Activated naive CD8-positive, alpha-beta T cell treated with anti-CD3 and anti-CD28 coated beads, Interleukin-2, amount 10 ng/mL, durations not matched to agents 7 days and 5 days (primary cell): Measurements from ENCODE around the gene C3. TPM values are rescaled to one million over a fixed set of nuclear protein-coding genes. Genes with fewer than 3 reads are reported as not detected.
A peak's percentile ranks its signal among the peaks of the same experiment; 100 is the strongest.
"Not testable (repeated sequence)": the region's sequence is repeated elsewhere in the genome, so short reads cannot be mapped to it uniquely, and the experiment has no call there.

Experiments used
- ATAC-seq: fragments of 150-1000 bp; cut with Tn5 transposase; one replicate; pipeline ENCODE4 v1.10.0; 2021; ENCODE audit warnings: low read depth, moderate library complexity
- POLR2A ChIA-PET: fragments of 350-600 bp; sonication (Branson Sonifier 250); formaldehyde crosslinking; loops from one replicate; lab custom pipeline; 2021; ENCODE audit warnings: antibody characterized with exemption; lab: Charles Lee
- DNase-seq: peaks from one replicate; pipeline ENCODE4 v3.0.0; 2021
- H3K27ac Mint-ChIP-seq: one replicate; pipeline ENCODE4 v1.8.0; 2022; ENCODE audit warnings: mild to moderate bottlenecking, mixed read lengths
- H3K27me3 Mint-ChIP-seq: one replicate; pipeline ENCODE4 v1.8.0; 2022; ENCODE audit warnings: mild to moderate bottlenecking, moderate library complexity, mixed read lengths
- H3K36me3 Mint-ChIP-seq: one replicate; pipeline ENCODE4 v1.8.0; 2021; ENCODE audit warnings: mild to moderate bottlenecking, mixed read lengths
- H3K4me1 Mint-ChIP-seq: one replicate; pipeline ENCODE4 v1.8.0; 2021; ENCODE audit warnings: mixed read lengths
- H3K4me3 Mint-ChIP-seq: one replicate; pipeline ENCODE4 v1.8.0; 2022; ENCODE audit warnings: mild to moderate bottlenecking, moderate library complexity, mixed read lengths
- H3K9me3 Mint-ChIP-seq: one replicate; pipeline ENCODE4 v1.8.0; 2021; ENCODE audit warnings: mixed read lengths
- total RNA-seq, 2 experiments: library from RNA; stranded (reverse); gene quantifications; one replicate each; pipeline ENCODE4 v1.2.3, GENCODE V29; 2021

Gene C3
- 1 to 10 TPM; 2.0 to 2.1 TPM for total RNA-seq

GRCh38 chr19:6720369-6721137 lies at the start of gene C3:
C3 (minus strand) TSS chr19:6720650; CDS start chr19:6720589, 61 bp downstream.
- POLR2A ChIA-PET, result interaction anchor here (1.0 kb wide), 1 partner anchor 8 kb away, joined by 3 read pairs; no protein-coding TSS in a partner anchor
- Mint-ChIP-seq H3K9me3 (peaks cover 4% of the 10 kb centered on the region), H3K27ac (peak within 1 kb of the TSS; percentile 27), H3K27me3 (no peaks in the 10 kb centered on the region), H3K4me1 (peaks cover 34% of the 10 kb centered on the region), H3K4me3 (no peak within 1 kb of the TSS), H3K36me3 (peaks cover 1% of the 10 kb centered on the region)
- no peak for DNase-seq
- ATAC-seq, result no peak

- POLR2A ChIA-PET, result interaction anchor here (0.5 to 6.8 kb wide), 4 partner anchors 32 to 291 kb away, joined by 4 to 88 read pairs (median 10); no protein-coding TSS in a partner anchor
- ATAC-seq (no peak), DNase-seq (no peak)
- H3K4me1 Mint-ChIP-seq, result peaks cover 44% of the 10 kb centered on the region
- H3K4me3 Mint-ChIP-seq, result no peak overlapping the region
- peaks cover 8% of the 10 kb centered on the region for H3K36me3 Mint-ChIP-seq
- H3K27ac Mint-ChIP-seq, result peak overlapping the region; percentile 54
- no peaks in the 10 kb centered on the region for H3K9me3 Mint-ChIP-seq
- no peaks in the 10 kb centered on the region for H3K27me3 Mint-ChIP-seq
Observed at GRCh38 chr19:6769006-6769619, 48.7 kb upstream of the C3 start.

GRCh38 chr19:6768236-6768785 lies 47.9 kb upstream of the C3 start:
- no peaks in the 10 kb centered on the region for H3K9me3 Mint-ChIP-seq
- peaks cover 42% of the 10 kb centered on the region for H3K4me1 Mint-ChIP-seq
- H3K27me3 Mint-ChIP-seq, result no peaks in the 10 kb centered on the region
- ATAC-seq (no peak), DNase-seq (no peak)
- POLR2A ChIA-PET, result interaction anchor here (0.7 to 3.3 kb wide), 5 partner anchors 30 to 105 kb away, joined by 3 to 13 read pairs (median 6); partner anchors contain the start of gene GPR108
- H3K4me3 Mint-ChIP-seq, result peak overlapping the region; percentile 92
- peaks cover 2% of the 10 kb centered on the region for H3K36me3 Mint-ChIP-seq
- H3K27ac Mint-ChIP-seq, result peak overlapping the region; percentile 93

- Mint-ChIP-seq H3K9me3 (no peaks in the 10 kb centered on the region), H3K36me3 (peaks cover 3% of the 10 kb centered on the region), H3K27me3 (no peaks in the 10 kb centered on the region), H3K27ac (peak within 1 kb of the TSS; percentile 93), H3K4me1 (peaks cover 42% of the 10 kb centered on the region), H3K4me3 (peak within 1 kb of the TSS; percentile 92)
- ATAC-seq (peak; percentile 73), DNase-seq (peak; percentile 95)
- POLR2A ChIA-PET, result interaction anchor here (0.5 to 3.3 kb wide), 7 partner anchors 30 to 250 kb away, joined by 3 to 13 read pairs (median 4); partner anchors contain the start of gene GPR108
Observed at GRCh38 chr19:6767357-6768235, 47.1 kb upstream of the C3 start, which contains the start of gene SH2D3A. SH2D3A (minus strand) TSS chr19:6767435; CDS start chr19:6763748, 3,687 bp downstream.

GRCh38 chr19:6767081-6767356 lies 46.6 kb upstream of the C3 start:
- H3K36me3 Mint-ChIP-seq, result peaks cover 6% of the 10 kb centered on the region
- no peaks in the 10 kb centered on the region for H3K9me3 Mint-ChIP-seq
- H3K4me1 Mint-ChIP-seq, result peaks cover 38% of the 10 kb centered on the region
- H3K27me3 Mint-ChIP-seq, result no peaks in the 10 kb centered on the region
- H3K27ac Mint-ChIP-seq, result peak overlapping the region; percentile 93
- no peak for DNase-seq
- ATAC-seq, result peak; percentile 62
- POLR2A ChIA-PET, result interaction anchor here (0.7 to 3.3 kb wide), 3 partner anchors 29 to 249 kb away, joined by 3 to 13 read pairs (median 10); partner anchors contain the start of gene GPR108
- peak overlapping the region; percentile 92 for H3K4me3 Mint-ChIP-seq

- Mint-ChIP-seq H3K9me3 (no peaks in the 10 kb centered on the region), H3K27me3 (no peaks in the 10 kb centered on the region), H3K4me3 (peak overlapping the region; percentile 92), H3K4me1 (peaks cover 33% of the 10 kb centered on the region), H3K36me3 (peaks cover 8% of the 10 kb centered on the region), H3K27ac (peak overlapping the region; percentile 93)
- POLR2A ChIA-PET, result interaction anchor here (2.0 to 3.3 kb wide), 2 partner anchors 29 to 35 kb away, joined by 10 to 13 read pairs; partner anchors contain the start of gene GPR108
- ATAC-seq (no peak), DNase-seq (no peak)
Observed at GRCh38 chr19:6766357-6767080, 46.1 kb upstream of the C3 start.

- H3K9me3 Mint-ChIP-seq, result no peaks in the 10 kb centered on the region
- H3K36me3 Mint-ChIP-seq, result peaks cover 14% of the 10 kb centered on the region
- ATAC-seq (no peak), DNase-seq (no peak)
- no peaks in the 10 kb centered on the region for H3K27me3 Mint-ChIP-seq
- H3K4me1 Mint-ChIP-seq, result peaks cover 33% of the 10 kb centered on the region
- POLR2A ChIA-PET, result interaction anchor here (3.3 kb wide), 1 partner anchor 35 kb away, joined by 13 read pairs; no protein-coding TSS in a partner anchor
- H3K4me3 Mint-ChIP-seq, result peak overlapping the region; percentile 92
- H3K27ac Mint-ChIP-seq, result peak overlapping the region; percentile 93
Observed at GRCh38 chr19:6765738-6766356, 45.4 kb upstream of the C3 start.

- not testable (repeated sequence) for H3K27ac Mint-ChIP-seq, DNase-seq, H3K4me3 Mint-ChIP-seq, H3K9me3 Mint-ChIP-seq, H3K27me3 Mint-ChIP-seq, ATAC-seq
- POLR2A ChIA-PET, result interaction anchor here (1.8 kb wide), 1 partner anchor 10 kb away, joined by 8 read pairs; the partner anchor contains the start of gene VAV1
- Mint-ChIP-seq H3K4me1 (peaks cover 21% of the 10 kb centered on the region), H3K36me3 (peaks cover 23% of the 10 kb centered on the region)
Observed at GRCh38 chr19:6762253-6762797, 41.9 kb upstream of the C3 start.

- POLR2A ChIA-PET, result interaction anchor here (0.7 to 1.8 kb wide), 3 partner anchors 12 to 23 kb away, joined by 3 to 8 read pairs (median 4); partner anchors contain the start of genes GPR108 and VAV1
- Mint-ChIP-seq H3K4me3 (no peak overlapping the region), H3K27ac (no peak overlapping the region), H3K4me1 (peaks cover 16% of the 10 kb centered on the region), H3K27me3 (no peaks in the 10 kb centered on the region), H3K36me3 (peaks cover 23% of the 10 kb centered on the region), H3K9me3 (no peaks in the 10 kb centered on the region)
- no peak for DNase-seq
- ATAC-seq, result no peak
Observed at GRCh38 chr19:6761053-6761676, 40.7 kb upstream of the C3 start.

- DNase-seq (no peak), ATAC-seq (no peak)
- POLR2A ChIA-PET, result interaction anchor here (0.7 to 1.8 kb wide), 3 partner anchors 12 to 23 kb away, joined by 3 to 8 read pairs (median 4); partner anchors contain the start of genes GPR108 and VAV1
- Mint-ChIP-seq H3K4me3 (no peak overlapping the region), H3K9me3 (no peaks in the 10 kb centered on the region), H3K36me3 (peaks cover 23% of the 10 kb centered on the region), H3K4me1 (peaks cover 11% of the 10 kb centered on the region), H3K27me3 (no peaks in the 10 kb centered on the region), H3K27ac (no peak overlapping the region)
Observed at GRCh38 chr19:6760606-6761005, 40.2 kb upstream of the C3 start.
